CD4-positive, CD25-positive, alpha-beta regulatory T cell (primary cell): ENCODE measurements around the gene MAGEB1. TPM values are rescaled to one million over a fixed set of nuclear protein-coding genes. Genes with fewer than 3 reads are reported as not detected.

Experiments used
- ATAC-seq, 2 donors: fragments of 150-1000 bp; cut with Tn5 transposase; one replicate each; pipeline ENCODE4 v1.10.0; 2021; ENCODE audit warnings: low read depth in 2 of 2, moderate number of reproducible peaks in 2 of 2, moderate library complexity in 1 of 2
- DNase-seq, 3 donors: peaks; one replicate each; pipeline versions ENCODE4 v3.0.0 to v3.0.0-alpha.2; 2012 to 2022; ENCODE audit warnings: mixed read lengths in 1 of 3
- H3K27ac ChIP-seq: one replicate; pipeline ENCODE4 v1.7.0; 2013; ENCODE audit warnings: mild to moderate bottlenecking, low read length; ENCODE audit not compliant: insufficient read depth, poor library complexity, severe bottlenecking
- H3K27me3 ChIP-seq: one replicate; pipeline ENCODE4 v1.7.0; 2013; ENCODE audit warnings: low read length; ENCODE audit not compliant: control insufficient read depth, insufficient read depth
- H3K36me3 ChIP-seq: one replicate; pipeline ENCODE4 v1.7.0; 2013; ENCODE audit warnings: mild to moderate bottlenecking, low read length, moderate library complexity; ENCODE audit not compliant: control insufficient read depth, insufficient read depth
- H3K4me1 ChIP-seq: 2 replicates; pipeline ENCODE4 v1.7.0; 2013; ENCODE audit warnings: mild to moderate bottlenecking, low read length; ENCODE audit not compliant: insufficient read depth, control insufficient read depth, poor library complexity, severe bottlenecking
- H3K4me3 ChIP-seq: one replicate; pipeline ENCODE4 v1.7.0; 2013; ENCODE audit warnings: low read depth, mild to moderate bottlenecking, low read length, moderate library complexity
- H3K9me3 ChIP-seq, 2 experiments: 1 replicate in 1 of 2; 2 replicates in 1 of 2; pipeline ENCODE4 v1.7.0; 2013; ENCODE audit warnings: low read length in 2 of 2, mild to moderate bottlenecking in 1 of 2, moderate library complexity in 1 of 2; ENCODE audit not compliant: control insufficient read depth in 2 of 2
- H3K27ac Mint-ChIP-seq, 3 donors: one replicate each; pipeline ENCODE4 v1.8.0; 2020 to 2022; ENCODE audit warnings: mild to moderate bottlenecking in 3 of 3, mixed read lengths in 3 of 3, moderate library complexity in 2 of 3
- H3K27me3 Mint-ChIP-seq: one replicate; pipeline ENCODE4 v1.8.0; 2022; ENCODE audit warnings: mild to moderate bottlenecking, mixed read lengths
- H3K36me3 Mint-ChIP-seq: one replicate; pipeline ENCODE4 v1.8.0; 2020; ENCODE audit warnings: mixed read lengths
- H3K4me1 Mint-ChIP-seq, 4 donors: one replicate each; pipeline ENCODE4 v1.8.0; 2020 to 2022; ENCODE audit warnings: mixed read lengths in 4 of 4, mild to moderate bottlenecking in 1 of 4
- H3K4me3 Mint-ChIP-seq, 4 donors: one replicate each; pipeline ENCODE4 v1.8.0; 2020 to 2022; ENCODE audit warnings: mild to moderate bottlenecking in 4 of 4, mixed read lengths in 4 of 4, moderate library complexity in 3 of 4
- H3K9me3 Mint-ChIP-seq, 7 donors: one replicate each; pipeline ENCODE4 v1.8.0; 2020 to 2022; ENCODE audit warnings: mixed read lengths in 7 of 7, mild to moderate bottlenecking in 3 of 7, moderate library complexity in 2 of 7
- polyA plus RNA-seq, 4 donors: library from polyadenylated mRNA; unstranded; fragments of 300-500 nt; fragmentation: Illumina TruSeq; gene quantifications; one replicate each; pipeline ENCODE4 v1.2.3, GENCODE V29; 2021
- total RNA-seq: library from RNA; stranded (reverse); gene quantifications from one replicate; pipeline ENCODE4 v1.2.3, GENCODE V29; 2022

The MAGEB1 gene
- total and polyA plus RNA-seq, 5 donors from 2014 or later = not detected

DNA sequence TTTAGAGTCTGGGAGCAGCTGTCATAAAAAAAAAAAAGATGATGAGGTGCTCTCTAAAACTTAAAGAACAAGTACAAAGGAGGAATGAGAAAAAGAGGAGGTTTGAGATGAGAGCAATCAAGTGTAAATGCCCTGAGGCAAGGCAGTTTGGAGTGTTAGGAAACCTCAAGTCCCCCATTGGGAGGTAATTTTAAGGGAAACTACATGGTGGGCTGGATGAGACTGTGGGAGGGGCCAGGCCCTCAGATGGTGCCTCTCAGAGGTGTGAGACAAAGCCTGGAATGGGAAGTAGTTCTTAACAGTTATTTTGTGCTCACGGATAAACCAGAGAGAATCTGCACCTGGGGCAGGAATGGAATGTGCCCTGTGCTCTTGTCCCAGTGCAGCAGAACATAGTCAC is 18.4 kb upstream of the MAGEB1 start:
- Mint-ChIP-seq H3K4me3 (no peak overlapping the region), H3K36me3 (no peaks in the 10 kb centered on the region), H3K27me3 (no peaks in the 10 kb centered on the region), H3K9me3 (no peaks in the 10 kb centered on the region), H3K27ac (peak overlapping the region in 1 of 3 donors; percentile 11), H3K4me1 (no peaks in the 10 kb centered on the region)
- DNase-seq (no peak), ATAC-seq (no peak)
- no peak overlapping the region for H3K4me3 ChIP-seq
- H3K27ac ChIP-seq = no peak overlapping the region
- no peaks in the 10 kb centered on the region for H3K27me3 ChIP-seq
- H3K9me3 ChIP-seq = no peaks in the 10 kb centered on the region
- no peaks in the 10 kb centered on the region for H3K36me3 ChIP-seq
- H3K4me1 ChIP-seq = no peaks in the 10 kb centered on the region

DNA sequence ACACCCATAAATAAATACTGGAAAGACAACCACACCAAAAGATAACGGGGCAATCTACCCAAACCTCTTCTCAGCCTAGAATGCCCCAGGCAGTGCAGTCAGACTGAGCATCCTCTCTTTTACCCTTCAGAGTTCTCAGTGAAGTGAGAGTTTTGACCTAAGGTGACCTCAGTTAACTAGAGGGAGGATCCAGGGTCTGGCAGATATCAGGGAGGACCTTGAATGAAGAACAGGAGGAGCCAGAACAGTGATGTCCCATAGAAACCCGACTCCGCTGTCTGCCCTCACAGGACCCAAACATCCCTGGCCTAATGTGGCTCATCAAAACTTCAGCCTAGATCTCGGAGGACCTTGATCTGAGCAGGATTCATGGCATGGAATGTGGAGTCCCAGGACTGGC is 16.6 kb upstream of the MAGEB1 start, which contains the start of gene MAGEB3:
Gene MAGEB3, plus strand, starts transcription at position 263 of the 400 bp plus-strand sequence. CDS start 5,268 bp downstream, outside the sequence.
- Histone ChIP-seq H3K4me3 (no peak within 1 kb of the TSS), H3K27ac (no peak within 1 kb of the TSS), H3K4me1 (no peaks in the 10 kb centered on the region), H3K27me3 (no peaks in the 10 kb centered on the region), H3K9me3 (no peaks in the 10 kb centered on the region), H3K36me3 (no peaks in the 10 kb centered on the region)
- no peak within 1 kb of the TSS for H3K4me3 Mint-ChIP-seq
- H3K36me3 Mint-ChIP-seq = no peaks in the 10 kb centered on the region
- H3K9me3 Mint-ChIP-seq = no peaks in the 10 kb centered on the region
- no peak within 1 kb of the TSS for H3K27ac Mint-ChIP-seq
- ATAC-seq (no peak), DNase-seq (no peak)
- H3K27me3 Mint-ChIP-seq = no peaks in the 10 kb centered on the region
- H3K4me1 Mint-ChIP-seq = no peaks in the 10 kb centered on the region

DNA sequence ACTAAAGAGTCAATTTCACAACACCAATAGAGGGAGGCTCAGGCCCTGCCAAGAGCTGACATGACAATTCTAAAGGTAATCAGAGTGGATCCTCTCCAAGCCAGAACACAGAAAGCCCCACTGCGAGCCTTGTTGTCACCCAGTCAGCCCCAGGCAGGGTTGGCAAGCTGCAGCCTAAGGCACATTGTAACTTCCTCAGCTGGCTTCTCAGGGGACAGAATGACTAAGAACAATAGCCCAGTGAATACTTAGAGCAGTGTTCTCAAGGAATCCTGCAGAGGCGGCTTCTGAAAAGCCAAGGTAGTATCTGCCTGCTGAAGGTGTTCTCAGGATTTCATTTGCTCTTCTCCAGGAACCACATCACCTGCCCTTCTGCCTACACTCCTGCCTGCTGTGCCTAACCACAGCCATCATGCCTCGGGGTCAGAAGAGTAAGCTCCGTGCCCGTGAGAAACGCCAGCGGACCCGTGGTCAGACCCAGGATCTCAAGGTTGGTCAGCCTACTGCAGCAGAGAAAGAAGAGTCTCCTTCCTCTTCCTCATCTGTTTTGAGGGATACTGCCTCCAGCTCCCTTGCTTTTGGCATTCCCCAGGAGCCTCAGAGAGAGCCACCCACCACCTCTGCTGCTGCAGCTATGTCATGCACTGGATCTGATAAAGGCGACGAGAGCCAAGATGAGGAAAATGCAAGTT is 5.1 kb upstream of the MAGEB1 start, which contains the start of gene MAGEB4:
Gene MAGEB4, plus strand, starts transcription at position 277 of the 692 bp plus-strand sequence. Its CDS starts 136 bp downstream, at position 413.
- no peak for DNase-seq
- no peaks in the 10 kb centered on the region for H3K4me1 ChIP-seq
- ATAC-seq = no peak
- no peaks in the 10 kb centered on the region for H3K4me1 Mint-ChIP-seq
- no peaks in the 10 kb centered on the region for H3K27me3 ChIP-seq
- peaks cover 0 to 3% (median 0%) of the 10 kb centered on the region in 7 donors for H3K9me3 Mint-ChIP-seq
- no peaks in the 10 kb centered on the region for H3K9me3 ChIP-seq
- H3K4me3 ChIP-seq = no peak within 1 kb of the TSS
- no peaks in the 10 kb centered on the region for H3K36me3 Mint-ChIP-seq
- H3K27me3 Mint-ChIP-seq = no peaks in the 10 kb centered on the region
- peak within 1 kb of the TSS in 1 of 3 donors; percentile 48 for H3K27ac Mint-ChIP-seq
- H3K27ac ChIP-seq = no peak within 1 kb of the TSS
- no peak within 1 kb of the TSS for H3K4me3 Mint-ChIP-seq
- H3K36me3 ChIP-seq = no peaks in the 10 kb centered on the region

DNA sequence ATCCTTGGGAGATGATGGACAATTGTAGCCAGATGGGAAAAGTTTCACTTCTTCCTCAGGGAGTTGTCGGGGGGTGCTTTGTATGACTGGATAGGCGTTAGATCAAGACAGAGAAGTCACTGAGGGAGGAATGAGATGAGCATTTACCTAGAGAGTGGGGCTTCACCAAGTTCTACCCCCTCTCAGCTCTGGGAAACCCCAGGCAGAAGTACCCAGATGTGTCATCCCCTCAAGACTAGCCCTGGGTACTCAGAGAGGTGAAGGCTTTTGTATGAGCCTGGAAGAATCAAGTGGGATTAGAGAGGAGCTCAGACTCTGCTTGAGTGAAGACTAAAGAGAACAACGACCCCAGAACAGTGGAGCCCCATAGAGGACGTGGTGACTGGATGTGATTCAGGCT is 1.9 kb downstream of the MAGEB1 start:
- Histone ChIP-seq H3K9me3 (no peaks in the 10 kb centered on the region), H3K36me3 (no peaks in the 10 kb centered on the region), H3K4me3 (no peak overlapping the region), H3K27me3 (no peaks in the 10 kb centered on the region), H3K27ac (no peak overlapping the region), H3K4me1 (no peaks in the 10 kb centered on the region)
- ATAC-seq (no peak), DNase-seq (no peak)
- H3K9me3 Mint-ChIP-seq = peaks cover 0 to 6% (median 0%) of the 10 kb centered on the region in 7 donors
- no peaks in the 10 kb centered on the region for H3K4me1 Mint-ChIP-seq
- no peak overlapping the region for H3K27ac Mint-ChIP-seq
- no peak overlapping the region for H3K4me3 Mint-ChIP-seq
- H3K27me3 Mint-ChIP-seq = no peaks in the 10 kb centered on the region
- no peaks in the 10 kb centered on the region for H3K36me3 Mint-ChIP-seq

DNA sequence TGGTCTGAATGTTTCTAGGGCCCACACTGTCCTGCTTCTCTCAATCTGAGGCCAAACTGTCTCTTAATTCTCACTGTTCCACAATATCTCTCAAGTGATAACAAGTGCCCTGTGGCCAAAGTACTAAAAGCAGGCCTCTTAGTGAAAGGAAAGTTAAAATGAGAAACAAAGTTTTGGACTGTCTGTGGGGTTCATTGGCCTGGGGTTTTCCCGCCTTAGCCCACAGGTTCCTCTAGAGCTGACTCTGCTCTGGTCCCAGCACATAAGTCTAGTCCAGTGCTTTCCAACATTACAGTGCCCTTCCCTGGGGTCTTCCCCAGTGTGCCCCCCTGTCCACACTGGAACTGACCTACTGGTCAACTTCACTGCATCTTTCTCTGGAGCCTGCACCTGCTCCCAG is 6.3 kb downstream of the MAGEB1 start:
- H3K27me3 ChIP-seq = no peaks in the 10 kb centered on the region
- no peak overlapping the region for H3K27ac Mint-ChIP-seq
- no peak for ATAC-seq
- H3K9me3 Mint-ChIP-seq = peaks cover 0 to 6% (median 0%) of the 10 kb centered on the region in 7 donors
- H3K27me3 Mint-ChIP-seq = peaks cover 4% of the 10 kb centered on the region
- H3K9me3 ChIP-seq = no peaks in the 10 kb centered on the region
- no peaks in the 10 kb centered on the region for H3K36me3 ChIP-seq
- H3K4me3 ChIP-seq = no peak overlapping the region
- H3K4me1 ChIP-seq = no peaks in the 10 kb centered on the region
- no peak overlapping the region for H3K4me3 Mint-ChIP-seq
- H3K27ac ChIP-seq = no peak overlapping the region
- H3K36me3 Mint-ChIP-seq = no peaks in the 10 kb centered on the region
- H3K4me1 Mint-ChIP-seq = no peaks in the 10 kb centered on the region
- no peak for DNase-seq

DNA sequence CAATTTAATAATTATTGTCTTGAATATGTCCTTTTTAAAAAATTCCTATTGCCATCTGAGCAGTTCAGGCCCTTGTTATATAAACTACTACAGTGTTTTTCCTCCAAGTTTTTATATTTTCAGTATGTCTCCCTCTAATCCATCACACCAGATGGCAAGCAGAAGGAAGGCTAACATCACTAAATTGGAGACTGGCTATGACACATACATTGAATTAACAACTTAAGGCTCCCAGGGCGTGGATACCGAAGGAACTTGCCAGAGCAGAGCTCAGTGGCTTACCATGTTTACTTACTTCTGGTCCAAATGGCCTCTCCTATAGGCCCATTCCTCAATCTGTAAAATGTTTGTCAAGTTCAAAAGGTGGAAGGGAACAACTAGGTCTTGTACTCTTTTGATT is 13.0 kb downstream of the MAGEB1 start:
- Mint-ChIP-seq H3K36me3 (no peaks in the 10 kb centered on the region), H3K4me3 (no peak overlapping the region), H3K9me3 (peaks cover 0 to 3% (median 0%) of the 10 kb centered on the region in 7 donors), H3K4me1 (no peaks in the 10 kb centered on the region), H3K27me3 (peaks cover 4% of the 10 kb centered on the region), H3K27ac (no peak overlapping the region)
- Histone ChIP-seq H3K27ac (no peak overlapping the region), H3K4me1 (no peaks in the 10 kb centered on the region), H3K9me3 (no peaks in the 10 kb centered on the region), H3K4me3 (no peak overlapping the region), H3K36me3 (no peaks in the 10 kb centered on the region), H3K27me3 (no peaks in the 10 kb centered on the region)
- no peak for ATAC-seq
- DNase-seq = no peak

DNA sequence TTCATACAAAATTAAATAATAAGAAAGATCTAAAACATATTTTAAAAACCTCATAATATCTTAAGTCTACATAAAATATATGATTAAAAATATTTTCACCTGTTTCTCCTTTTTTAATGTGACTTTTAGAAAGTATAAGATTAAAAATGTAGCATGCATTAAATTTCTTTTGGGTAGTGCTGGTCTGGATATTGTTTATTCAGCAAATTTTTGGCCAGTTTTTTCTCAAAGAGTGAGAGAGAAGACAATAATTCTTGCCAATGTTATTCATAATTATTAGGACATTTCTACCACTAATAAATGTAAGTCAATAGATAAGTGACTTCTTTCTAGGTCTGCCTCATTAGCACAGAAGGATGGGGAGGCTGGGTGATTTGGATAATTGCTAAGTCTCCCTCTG is 14.1 kb downstream of the MAGEB1 start:
- no peak overlapping the region for H3K27ac ChIP-seq
- DNase-seq = no peak
- Mint-ChIP-seq H3K27me3 (no peaks in the 10 kb centered on the region), H3K4me1 (no peaks in the 10 kb centered on the region), H3K27ac (no peak overlapping the region), H3K36me3 (no peaks in the 10 kb centered on the region), H3K4me3 (no peak overlapping the region), H3K9me3 (peaks cover 0 to 3% (median 0%) of the 10 kb centered on the region in 7 donors)
- no peaks in the 10 kb centered on the region for H3K27me3 ChIP-seq
- no peaks in the 10 kb centered on the region for H3K4me1 ChIP-seq
- no peak overlapping the region for H3K4me3 ChIP-seq
- no peaks in the 10 kb centered on the region for H3K36me3 ChIP-seq
- H3K9me3 ChIP-seq = no peaks in the 10 kb centered on the region
- no peak for ATAC-seq

DNA sequence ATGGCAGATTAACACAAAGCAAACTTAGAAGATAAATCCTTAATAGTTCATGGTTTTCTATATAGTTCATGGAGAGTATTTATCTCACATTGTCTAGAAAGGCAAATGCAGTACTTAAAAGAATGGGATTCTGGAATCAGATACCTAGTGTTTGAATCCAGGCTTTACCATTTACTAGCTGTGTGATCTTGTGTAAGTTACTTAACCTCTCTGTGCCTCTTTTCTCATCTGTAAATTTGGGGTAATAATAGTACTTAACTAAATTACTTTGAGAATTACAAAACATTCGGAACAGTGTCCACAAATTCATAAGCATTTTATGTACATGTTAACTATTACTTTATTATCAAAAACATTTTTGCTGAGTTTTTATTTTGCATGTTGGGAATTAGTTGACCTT is 15.8 kb downstream of the MAGEB1 start:
- Mint-ChIP-seq H3K9me3 (peaks cover 0 to 3% (median 0%) of the 10 kb centered on the region in 7 donors), H3K36me3 (no peaks in the 10 kb centered on the region), H3K4me3 (no peak overlapping the region), H3K27ac (no peak overlapping the region), H3K4me1 (no peaks in the 10 kb centered on the region), H3K27me3 (no peaks in the 10 kb centered on the region)
- ATAC-seq (no peak), DNase-seq (no peak)
- Histone ChIP-seq H3K9me3 (no peaks in the 10 kb centered on the region), H3K27me3 (no peaks in the 10 kb centered on the region), H3K4me1 (no peaks in the 10 kb centered on the region), H3K27ac (no peak overlapping the region), H3K4me3 (no peak overlapping the region), H3K36me3 (no peaks in the 10 kb centered on the region)
